ENCODE measurements around the gene CLECL1.

DNA sequence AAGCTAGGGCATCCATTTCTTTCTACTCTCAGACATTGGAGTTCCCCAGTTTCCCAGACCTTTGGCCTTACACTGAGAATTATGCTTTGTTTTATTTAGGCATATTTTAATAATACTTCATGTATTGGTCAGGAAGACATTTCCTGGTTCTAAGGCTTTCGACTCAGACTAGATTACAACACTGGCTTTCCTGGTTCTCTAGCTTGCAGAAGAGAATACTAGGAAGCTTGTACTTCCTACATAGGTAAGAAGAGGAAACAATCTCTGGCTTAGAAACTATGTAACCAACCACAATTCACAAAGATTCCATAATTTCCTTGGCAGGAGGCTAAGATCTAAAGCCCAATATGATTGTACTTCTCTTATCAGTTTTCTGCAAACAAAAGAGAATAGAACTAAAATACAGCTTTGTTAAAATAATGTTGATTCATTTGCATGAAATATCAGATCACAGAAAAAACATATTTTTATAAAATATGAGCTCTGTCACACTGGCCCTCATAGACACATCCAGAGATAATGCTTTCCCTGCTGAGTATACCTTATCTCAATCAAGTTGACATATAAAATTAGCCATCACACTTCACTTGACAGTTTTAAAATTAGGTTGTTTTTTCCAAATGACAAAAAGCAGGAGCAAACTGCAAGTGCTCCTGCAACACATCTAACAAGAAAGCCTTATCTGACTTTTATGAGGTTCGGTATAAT, 32.8 kb downstream of the CLECL1 start:
- TF ChIP-seq POLR2A (IDR thresholded peaks at IDR 0.05; ENCODE audit: low read depth, low read length), result no peak
- no peak for TF ChIP-seq TAF1 (IDR thresholded peaks at IDR 0.05; ENCODE audit: low read depth, low read length)
